GM12878 (cell line): Measurements from ENCODE around the gene PSMD8. TPM values are rescaled to one million over a fixed set of nuclear protein-coding genes. Genes with fewer than 3 reads are reported as not detected.
"Not testable (repeated sequence)": the region's sequence is repeated elsewhere in the genome, so short reads cannot be mapped to it uniquely, and the experiment has no call there.

Experiments used
- ATAC-seq: fragments of 200-7000 bp; cut with Tn5 transposase; 3 replicates; pipeline ENCODE4 v1.9.1; 2020; ENCODE audit warnings: mild to moderate bottlenecking, moderate library complexity
- BruUV-seq: library from RNA; stranded (reverse); fragments of 400-500 nt; replicated peaks from 2 replicates; lab custom pipeline; 2021; lab: Mats Ljungman, UMichigan
- CTCF ChIA-PET: fragments of 300-600 bp; sonication (Branson Sonifier 250); formaldehyde crosslinking; extraction: SDS; loops from one replicate; lab custom pipeline; 2021; ENCODE audit warnings: inconsistent platforms; lab: Yijun Ruan, JAX
- POLR2A ChIA-PET: fragments of 350-600 bp; formaldehyde crosslinking; extraction: SDS; loops from one replicate; lab custom pipeline; 2021; ENCODE audit warnings: inconsistent platforms; lab: Charles Lee
- RAD21 ChIA-PET: fragments of 300-600 bp; sonication (Branson Sonifier 250); formaldehyde crosslinking; loops from one replicate; lab custom pipeline; 2023; ENCODE audit warnings: antibody characterized with exemption; ENCODE audit not compliant: unreplicated experiment; lab: Charles Lee
- SMC1A ChIA-PET: fragments of 300-600 bp; sonication (Branson Sonifier 250); formaldehyde crosslinking; loops from one replicate; lab custom pipeline; 2023; ENCODE audit not compliant: unreplicated experiment, uncharacterized antibody; lab: Charles Lee
- DNase-seq: peaks from one replicate; pipeline ENCODE4 v3.0.0-alpha.2; 2011; ENCODE audit warnings: low read depth, low spot score
- FAIRE-seq: peaks from 3 replicates; lab custom pipeline; 2011; peaks lifted over from hg19 to GRCh38; lab: Jason Lieb, UNC
- H2AFZ ChIP-seq: 2 replicates; pipeline ENCODE4 v1.6.0; 2011; ENCODE audit warnings: low read depth, low read length, control low read depth; ENCODE audit not compliant: control insufficient read depth
- H3K27ac ChIP-seq: 2 replicates; pipeline ENCODE4 v1.5.1; 2011; ENCODE audit warnings: control low read depth; ENCODE audit not compliant: control insufficient read depth, insufficient read depth
- H3K27me3 ChIP-seq, 2 experiments: replicated peaks in 1 of 2; 2 replicates each; pipeline versions ENCODE4 v1.6.0 to v1.6.1; 2011; ENCODE audit warnings: low read length in 1 of 2; ENCODE audit not compliant: control insufficient read depth in 2 of 2, insufficient read depth in 2 of 2
- H3K36me3 ChIP-seq, 2 experiments: 2 replicates each; pipeline ENCODE4 v1.5.1; 2011; ENCODE audit warnings: low read length in 1 of 2; ENCODE audit not compliant: control insufficient read depth in 2 of 2, insufficient read depth in 2 of 2
- H3K4me1 ChIP-seq: 2 replicates; pipeline ENCODE4 v1.6.1; 2011; ENCODE audit warnings: mild to moderate bottlenecking, low read length, moderate library complexity, mixed read lengths; ENCODE audit not compliant: control insufficient read depth, insufficient read depth
- H3K4me2 ChIP-seq: 2 replicates; pipeline ENCODE4 v1.6.0; 2011; ENCODE audit warnings: control low read depth; ENCODE audit not compliant: control insufficient read depth, insufficient read depth
- H3K4me3 ChIP-seq: fragments of 200-600 bp; sonication (generic); 2 replicates; pipeline ENCODE4 v1.5.1; 2016
- H3K79me2 ChIP-seq: 2 replicates; pipeline ENCODE4 v1.6.0; 2011; ENCODE audit warnings: low read length; ENCODE audit not compliant: control insufficient read depth, insufficient read depth
- H3K9ac ChIP-seq: 2 replicates; pipeline ENCODE4 v1.8.0; 2011; ENCODE audit warnings: low read length, control low read depth, mixed read lengths; ENCODE audit not compliant: control insufficient read depth, insufficient read depth
- H3K9me3 ChIP-seq: replicated peaks from 3 replicates; pipeline ENCODE4 v1.5.1; 2011; ENCODE audit warnings: mild to moderate bottlenecking, low read length; ENCODE audit not compliant: control insufficient read depth, insufficient read depth
- H4K20me1 ChIP-seq: 2 replicates; pipeline ENCODE4 v1.6.0; 2011; ENCODE audit not compliant: control insufficient read depth, insufficient read depth
- ATF7 ChIP-seq: fragments of 450-650 bp; IDR thresholded peaks from 2 replicates; pipeline ENCODE4 v1.6.1; 2016; ENCODE audit warnings: low read depth, mild to moderate bottlenecking
- BCL11A ChIP-seq: IDR thresholded peaks from 2 replicates; pipeline ENCODE4 v1.6.1; 2011; ENCODE audit warnings: low read depth, low read length
- BHLHE40 ChIP-seq, 2 experiments: fragments of 450-650 bp in 1 of 2; IDR thresholded peaks; 2 replicates each; pipeline ENCODE4 v1.6.1; 2011 to 2017; ENCODE audit warnings: low read depth in 2 of 2, borderline replicate concordance in 1 of 2, improper control_type of control experiment in 1 of 2, low read length in 1 of 2, mild to moderate bottlenecking in 1 of 2
- EP300 ChIP-seq, 2 experiments: fragments of 150-350 bp in 1 of 2; IDR thresholded peaks; 2 replicates each; pipeline ENCODE4 v1.6.1; 2011 to 2012; ENCODE audit warnings: low read depth in 2 of 2, low read length in 2 of 2, borderline replicate concordance in 1 of 2, improper control_type of control experiment in 1 of 2, inconsistent platforms in 1 of 2; ENCODE audit not compliant: control insufficient read depth in 1 of 2
- ETV6 ChIP-seq, 2 experiments: fragments of 450-650 bp in 1 of 2; IDR thresholded peaks in 1 of 2; conservative IDR thresholded peaks in 1 of 2; 2 replicates each; pipeline ENCODE4 v1.6.1; 2014; ENCODE audit warnings: antibody characterized with exemption in 1 of 2, borderline replicate concordance in 1 of 2, low read depth in 1 of 2, mild to moderate bottlenecking in 1 of 2, moderate library complexity in 1 of 2
- IRF4 ChIP-seq: IDR thresholded peaks from 2 replicates; pipeline ENCODE4 v1.6.1; 2011; ENCODE audit warnings: low read depth, low read length
- JUNB ChIP-seq: IDR thresholded peaks from 2 replicates; pipeline ENCODE4 v1.6.1; 2016; ENCODE audit warnings: antibody characterized with exemption, mild to moderate bottlenecking
- MXI1 ChIP-seq: fragments of 150-350 bp; IDR thresholded peaks from 2 replicates; pipeline ENCODE4 v1.6.1; 2011; ENCODE audit warnings: low read depth, mild to moderate bottlenecking, inconsistent platforms, low read length, improper control_type of control experiment
- PKNOX1 ChIP-seq: fragments of 450-650 bp; IDR thresholded peaks from 2 replicates; pipeline ENCODE4 v1.6.1; 2016; ENCODE audit warnings: mild to moderate bottlenecking
- SP1 ChIP-seq: IDR thresholded peaks from one replicate; pipeline ENCODE4 v1.6.1; 2011; ENCODE audit warnings: low read depth, low read length
- TCF12 ChIP-seq: IDR thresholded peaks from 2 replicates; pipeline ENCODE4 v1.6.1; 2011; ENCODE audit warnings: low read depth, mild to moderate bottlenecking, low read length
- WGBS: methylation state at CpG from one replicate; pipeline ENCODE4 v1.1.6; 2016; ENCODE audit warnings: low lambda C conversion rate; ENCODE audit not compliant: insufficient replicate concordance, insufficient coverage; ENCODE audit errors: missing lambda C conversion rate; 5-methylcytosine and 5-hydroxymethylcytosine counted together
- in situ Hi-C: fragments of 300-500 bp; cut with MboI; formaldehyde crosslinking; loops from 9 replicates; pipeline ENCODE4 v1.14.3; 2018; ENCODE audit warnings: mixed read lengths
- intact Hi-C: fragments of 100-400 bp; cut with micrococcal nuclease; formaldehyde crosslinking; loops from one replicate; pipeline ENCODE4 v1.14.2; 2022; ENCODE audit not compliant: unreplicated experiment
- polyA plus RNA-seq, 11 experiments: library from polyadenylated mRNA; depleted of rRNA in 4 of 11; unstranded in 6 of 11; stranded (reverse) in 5 of 11; fragments of >200 nt; fragmentation: Nextera tagmentation in 4 of 11; fragmentation: Illumina TruSeq in 1 of 11; extraction: Ambion mirVana in 4 of 11; extraction: Trizol in 1 of 11; gene quantifications; 1 replicate in 1 of 11; 2 replicates in 10 of 11; pipeline versions ENCODE4 v1.2.1 to v1.2.3, GENCODE V29; 2011 to 2016; ENCODE audit warnings: inconsistent platforms in 2 of 11, missing spikeins in 2 of 11, low read depth in 1 of 11
- total RNA-seq, 4 experiments: library from RNA; depleted of rRNA in 3 of 4; stranded (reverse); fragments of >200 nt in 3 of 4; fragmentation: Illumina TruSeq in 1 of 4; extraction: Trizol in 1 of 4; gene quantifications; 2 replicates each; pipeline versions ENCODE4 v1.2.1 to v1.2.3, GENCODE V29; 2013 to 2021
- TF ChIP-seq, protein P1 (sequence below): fragments of 450-650 bp; formaldehyde crosslinking; IDR thresholded peaks from 2 replicates; pipeline ENCODE4 v1.5.0; 2022; ENCODE audit warnings: mild to moderate bottlenecking, missing genetic modification characterization
- TF ChIP-seq, protein P2 (sequence below): IDR thresholded peaks from 2 replicates; pipeline ENCODE4 v1.6.1; 2011; ENCODE audit warnings: borderline replicate concordance, low read depth, mild to moderate bottlenecking, moderate library complexity, low read length; ENCODE audit not compliant: insufficient read depth, poor library complexity, severe bottlenecking

PSMD8 gene
- total and polyA plus RNA-seq, 10 of the 15 experiments (the other 5 are each of a cell fraction or from before 2014, with no cell fraction given): 81.2 to 409 (median 268) TPM

GRCh38 chr19:38425810-38426466 lies 51.6 kb downstream of the PSMD8 start, which contains the start of gene RASGRP4 (continued):
- TF ChIP-seq, protein P1, sequence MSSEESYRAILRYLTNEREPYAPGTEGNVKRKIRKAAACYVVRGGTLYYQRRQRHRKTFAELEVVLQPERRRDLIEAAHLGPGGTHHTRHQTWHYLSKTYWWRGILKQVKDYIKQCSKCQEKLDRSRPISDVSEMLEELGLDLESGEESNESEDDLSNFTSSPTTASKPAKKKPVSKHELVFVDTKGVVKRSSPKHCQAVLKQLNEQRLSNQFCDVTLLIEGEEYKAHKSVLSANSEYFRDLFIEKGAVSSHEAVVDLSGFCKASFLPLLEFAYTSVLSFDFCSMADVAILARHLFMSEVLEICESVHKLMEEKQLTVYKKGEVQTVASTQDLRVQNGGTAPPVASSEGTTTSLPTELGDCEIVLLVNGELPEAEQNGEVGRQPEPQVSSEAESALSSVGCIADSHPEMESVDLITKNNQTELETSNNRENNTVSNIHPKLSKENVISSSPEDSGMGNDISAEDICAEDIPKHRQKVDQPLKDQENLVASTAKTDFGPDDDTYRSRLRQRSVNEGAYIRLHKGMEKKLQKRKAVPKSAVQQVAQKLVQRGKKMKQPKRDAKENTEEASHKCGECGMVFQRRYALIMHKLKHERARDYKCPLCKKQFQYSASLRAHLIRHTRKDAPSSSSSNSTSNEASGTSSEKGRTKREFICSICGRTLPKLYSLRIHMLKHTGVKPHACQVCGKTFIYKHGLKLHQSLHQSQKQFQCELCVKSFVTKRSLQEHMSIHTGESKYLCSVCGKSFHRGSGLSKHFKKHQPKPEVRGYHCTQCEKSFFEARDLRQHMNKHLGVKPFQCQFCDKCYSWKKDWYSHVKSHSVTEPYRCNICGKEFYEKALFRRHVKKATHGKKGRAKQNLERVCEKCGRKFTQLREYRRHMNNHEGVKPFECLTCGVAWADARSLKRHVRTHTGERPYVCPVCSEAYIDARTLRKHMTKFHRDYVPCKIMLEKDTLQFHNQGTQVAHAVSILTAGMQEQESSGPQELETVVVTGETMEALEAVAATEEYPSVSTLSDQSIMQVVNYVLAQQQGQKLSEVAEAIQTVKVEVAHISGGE: no peak
- 0 out of 4 replicates have a peak, but pooled peaks of 1 of the 2 experiments have one; percentile 16 for TF ChIP-seq ETV6 (conservative IDR thresholded peaks at IDR 0.05 in 1 of 2, IDR thresholded peaks at IDR 0.05 in 1 of 2; ENCODE audit: borderline replicate concordance in 1 of 2, low read depth in 1 of 2)
- no peak for TF ChIP-seq BCL11A

DNA sequence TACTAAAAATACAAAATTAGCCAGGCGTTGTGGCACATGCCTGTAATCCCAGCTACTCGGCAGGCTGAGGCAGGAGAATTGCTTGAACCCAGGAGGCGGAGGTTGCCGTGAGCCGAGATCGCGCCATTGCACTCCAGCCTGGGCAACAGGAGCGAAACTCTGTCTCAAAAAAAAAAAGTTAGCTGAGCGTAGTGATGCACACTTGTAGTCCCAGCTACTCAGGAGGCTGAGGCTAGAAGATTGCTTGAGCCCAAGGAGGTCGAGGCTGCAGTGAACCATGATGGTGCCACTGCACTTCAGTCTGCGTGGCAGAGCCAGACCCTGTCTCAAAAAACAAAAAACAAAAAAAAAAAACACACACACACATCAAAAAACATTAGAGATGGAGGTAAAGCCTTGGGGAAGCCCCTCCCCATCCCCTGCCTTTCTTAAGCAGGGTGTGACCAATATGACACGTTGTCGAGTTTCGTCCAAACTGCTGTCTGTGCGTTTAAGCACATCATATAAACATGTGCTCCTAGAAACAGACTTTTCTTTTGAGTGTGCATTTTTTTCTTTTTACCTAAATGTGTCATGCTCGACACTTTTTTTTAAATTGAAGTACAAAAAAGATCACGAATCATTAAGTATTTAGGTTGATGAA lies 52.8 kb downstream of the PSMD8 start:
- H3K79me2 ChIP-seq, H3K27me3 ChIP-seq, H3K27ac ChIP-seq, H3K9me3 ChIP-seq, in situ Hi-C loops, H4K20me1 ChIP-seq, BruUV-seq, intact Hi-C loops, H3K4me3 ChIP-seq, H3K36me3 ChIP-seq: not testable (repeated sequence)
- RAD21 ChIA-PET: interaction anchor here (0.8 kb wide), 1 partner anchor 404 kb away, joined by 3 read pairs; the partner anchor contains the start of gene ECH1
- DNase-seq (peak; percentile 55), FAIRE-seq (peak; percentile 78), ATAC-seq (peak; percentile 89)
- Histone ChIP-seq H3K4me2 (peak overlapping the region; percentile 19), H3K4me1 (peaks cover 16% of the 10 kb centered on the region), H3K9ac (peak overlapping the region; percentile 25), H2AFZ (peak overlapping the region; percentile 64)
- CTCF ChIA-PET: interaction anchor here (0.7 to 1.0 kb wide), 2 partner anchors 25 to 27 kb away, joined by 3 read pairs; partner anchors contain the start of gene FAM98C
- SMC1A ChIA-PET: interaction anchor here (3.7 kb wide), 1 partner anchor 23 kb away, joined by 17 read pairs; the partner anchor contains the start of gene FAM98C
- POLR2A ChIA-PET: interaction anchor here (0.6 to 0.7 kb wide), 2 partner anchors 502 to 1513 kb away, joined by 3 to 4 read pairs; no protein-coding TSS in a partner anchor
- 3% methylated on average over 17 of the region's 17 CpGs for WGBS
- TF ChIP-seq TCF12: 0 out of 2 replicates have a peak, but pooled peaks have one; percentile 4
- TF ChIP-seq SP1: peak; percentile 26
- TF ChIP-seq EP300 (IDR thresholded peaks at IDR 0.05; ENCODE audit: borderline replicate concordance in 1 of 2, control insufficient read depth in 1 of 2, low read depth in 2 of 2, low read length in 2 of 2): peak in 1 of 2 experiments; percentile 76; a peak in 2 of 4 replicates
- TF ChIP-seq JUNB: peak; percentile 89
- TF ChIP-seq BHLHE40 (IDR thresholded peaks at IDR 0.05; ENCODE audit: borderline replicate concordance in 1 of 2, low read depth in 2 of 2, low read length in 1 of 2): peak; percentile 21 to 28; a peak in 1 of 4 replicates
- TF ChIP-seq, protein P2, sequence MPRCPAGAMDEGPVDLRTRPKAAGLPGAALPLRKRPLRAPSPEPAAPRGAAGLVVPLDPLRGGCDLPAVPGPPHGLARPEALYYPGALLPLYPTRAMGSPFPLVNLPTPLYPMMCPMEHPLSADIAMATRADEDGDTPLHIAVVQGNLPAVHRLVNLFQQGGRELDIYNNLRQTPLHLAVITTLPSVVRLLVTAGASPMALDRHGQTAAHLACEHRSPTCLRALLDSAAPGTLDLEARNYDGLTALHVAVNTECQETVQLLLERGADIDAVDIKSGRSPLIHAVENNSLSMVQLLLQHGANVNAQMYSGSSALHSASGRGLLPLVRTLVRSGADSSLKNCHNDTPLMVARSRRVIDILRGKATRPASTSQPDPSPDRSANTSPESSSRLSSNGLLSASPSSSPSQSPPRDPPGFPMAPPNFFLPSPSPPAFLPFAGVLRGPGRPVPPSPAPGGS: peak; percentile 72
- TF ChIP-seq MXI1: 0 out of 2 replicates have a peak, but pooled peaks have one; percentile 50
- TF ChIP-seq PKNOX1: peak; percentile 24; the same call in 1 of the 2 replicates
- TF ChIP-seq ATF7: peak; percentile 63
- TF ChIP-seq IRF4: peak; percentile 56; the same call in 1 of the 2 replicates
